DMS153 treated with DMSO at 0.1 percent for 48 hours (cell line): ENCODE results near the gene AKR1C3.
"Not testable (repeated sequence)": the region's sequence is repeated elsewhere in the genome, so short reads cannot be mapped to it uniquely, and the experiment has no call there.

Source experiments
- DNase-seq: peaks from one replicate; lab custom pipeline; 2025; ENCODE audit not compliant: unreplicated experiment; lab: John Stamatoyannopoulos, UW

AKR1C3 gene

GRCh38 chr10:5136468-5137087 lies 42.4 kb downstream of the AKR1C3 start:
- no peak for DNase-seq

- DNase-seq: not testable (repeated sequence)
Measured at GRCh38 chr10:5137699-5138098, 43.5 kb downstream of the AKR1C3 start.

GRCh38 chr10:5142199-5142598 lies 48.0 kb downstream of the AKR1C3 start:
- no peak for DNase-seq

- DNase-seq: no peak
Measured at GRCh38 chr10:5143137-5143536, 48.9 kb downstream of the AKR1C3 start.

GRCh38 chr10:5146920-5147254 lies 52.7 kb downstream of the AKR1C3 start:
- no peak for DNase-seq

GRCh38 chr10:5147255-5147980 lies 53.2 kb downstream of the AKR1C3 start:
- DNase-seq: no peak

- DNase-seq: no peak
Measured at GRCh38 chr10:5147981-5148677, 53.9 kb downstream of the AKR1C3 start.

GRCh38 chr10:5148678-5149032 lies 54.4 kb downstream of the AKR1C3 start:
- DNase-seq: no peak

GRCh38 chr10:5151076-5151475 lies 56.9 kb downstream of the AKR1C3 start:
- no peak for DNase-seq

- no peak for DNase-seq
Measured at GRCh38 chr10:5155951-5156350, 61.7 kb downstream of the AKR1C3 start.
